Upper lobe of right lung (tissue), 1 donor: ENCODE measurements around the gene CEP97. TPM values are rescaled to one million over a fixed set of nuclear protein-coding genes. Genes with fewer than 3 reads are reported as not detected.
A peak's percentile ranks its signal among the peaks of the same experiment; 100 is the strongest.

Experiments
- ATAC-seq: fragments of 200-7000 bp; cut with Tn5 transposase; one replicate; pipeline ENCODE4 v1.9.1; 2020; ENCODE audit warnings: mild to moderate bottlenecking, moderate library complexity
- DNase-seq: peaks from one replicate; pipeline ENCODE4 v3.0.0-alpha.2; 2020
- H3K27ac ChIP-seq: fragments of 200-600 bp; one replicate; pipeline ENCODE4 v1.8.0; 2022
- H3K27me3 ChIP-seq: fragments of 200-600 bp; one replicate; pipeline ENCODE4 v1.8.0; 2022; ENCODE audit warnings: mild to moderate bottlenecking
- H3K36me3 ChIP-seq: fragments of 200-600 bp; one replicate; pipeline ENCODE4 v1.8.0; 2022
- H3K4me1 ChIP-seq: fragments of 200-600 bp; one replicate; pipeline ENCODE4 v1.8.0; 2022
- H3K4me3 ChIP-seq: fragments of 200-600 bp; one replicate; pipeline ENCODE4 v1.8.0; 2022; ENCODE audit warnings: mild to moderate bottlenecking
- H3K9me3 ChIP-seq: fragments of 200-600 bp; one replicate; pipeline ENCODE4 v1.8.0; 2022
- intact Hi-C: fragments of 100-400 bp; cut with DNase I; formaldehyde crosslinking; loops from one replicate; pipeline ENCODE4 v1.11.0; 2022
- total RNA-seq: library from RNA; stranded (reverse); fragmentation: NEBNext Ultra II Directional; extraction: Animal tissue kit (Norgen Biotek cat#: 25700); gene quantifications from one replicate; pipeline ENCODE4 v1.2.1, GENCODE V29; 2021
- TF ChIP-seq, protein P1 (sequence below): fragments of 200-600 bp; IDR thresholded peaks from one replicate; pipeline ENCODE4 v1.8.0; 2022; ENCODE audit warnings: antibody characterized with exemption
- donor health status: DM: no; HTN: yes; CAD: no; lungs with severe emphysema.

CEP97 gene
- total RNA-seq, 1 donor from 2014 or later, result 7.6 TPM

DNA sequence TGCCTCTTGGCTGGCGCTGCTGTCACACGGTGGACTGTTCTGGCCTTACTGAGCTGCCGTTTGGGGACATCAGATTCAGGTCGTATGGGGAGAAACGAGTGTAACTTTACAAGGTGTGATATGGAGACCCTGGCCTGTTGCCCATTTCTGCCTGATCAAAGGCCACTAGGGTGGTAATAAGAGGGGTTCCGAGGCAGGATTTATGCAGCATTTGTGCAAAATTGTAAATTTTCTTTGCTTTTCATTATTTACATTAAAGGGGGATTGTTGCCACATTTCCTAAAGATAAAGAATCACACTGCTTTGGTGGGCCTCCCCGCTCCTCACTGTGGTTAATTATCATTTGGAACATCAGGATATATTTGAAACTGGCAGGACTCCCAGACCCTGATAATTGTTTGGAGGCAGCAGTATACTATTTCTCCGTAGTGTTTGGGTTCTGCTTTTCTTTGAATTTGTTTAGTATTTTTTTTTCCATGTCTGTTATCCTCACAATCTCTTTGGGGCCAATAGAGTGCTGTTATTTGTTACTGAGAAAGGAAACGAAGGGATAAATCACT is 55.5 kb downstream of the CEP97 start:
- no peak for DNase-seq
- TF ChIP-seq, protein P1, sequence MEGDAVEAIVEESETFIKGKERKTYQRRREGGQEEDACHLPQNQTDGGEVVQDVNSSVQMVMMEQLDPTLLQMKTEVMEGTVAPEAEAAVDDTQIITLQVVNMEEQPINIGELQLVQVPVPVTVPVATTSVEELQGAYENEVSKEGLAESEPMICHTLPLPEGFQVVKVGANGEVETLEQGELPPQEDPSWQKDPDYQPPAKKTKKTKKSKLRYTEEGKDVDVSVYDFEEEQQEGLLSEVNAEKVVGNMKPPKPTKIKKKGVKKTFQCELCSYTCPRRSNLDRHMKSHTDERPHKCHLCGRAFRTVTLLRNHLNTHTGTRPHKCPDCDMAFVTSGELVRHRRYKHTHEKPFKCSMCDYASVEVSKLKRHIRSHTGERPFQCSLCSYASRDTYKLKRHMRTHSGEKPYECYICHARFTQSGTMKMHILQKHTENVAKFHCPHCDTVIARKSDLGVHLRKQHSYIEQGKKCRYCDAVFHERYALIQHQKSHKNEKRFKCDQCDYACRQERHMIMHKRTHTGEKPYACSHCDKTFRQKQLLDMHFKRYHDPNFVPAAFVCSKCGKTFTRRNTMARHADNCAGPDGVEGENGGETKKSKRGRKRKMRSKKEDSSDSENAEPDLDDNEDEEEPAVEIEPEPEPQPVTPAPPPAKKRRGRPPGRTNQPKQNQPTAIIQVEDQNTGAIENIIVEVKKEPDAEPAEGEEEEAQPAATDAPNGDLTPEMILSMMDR, result no peak
- Histone ChIP-seq H3K27ac (peak overlapping the region; percentile 87), H3K4me1 (peaks cover 14% of the 10 kb centered on the region), H3K27me3 (no peaks in the 10 kb centered on the region), H3K9me3 (no peaks in the 10 kb centered on the region), H3K4me3 (peak overlapping the region; percentile 94), H3K36me3 (peaks cover 25% of the 10 kb centered on the region)
- ATAC-seq, result no peak
- intact Hi-C loops, result no loop called here

DNA sequence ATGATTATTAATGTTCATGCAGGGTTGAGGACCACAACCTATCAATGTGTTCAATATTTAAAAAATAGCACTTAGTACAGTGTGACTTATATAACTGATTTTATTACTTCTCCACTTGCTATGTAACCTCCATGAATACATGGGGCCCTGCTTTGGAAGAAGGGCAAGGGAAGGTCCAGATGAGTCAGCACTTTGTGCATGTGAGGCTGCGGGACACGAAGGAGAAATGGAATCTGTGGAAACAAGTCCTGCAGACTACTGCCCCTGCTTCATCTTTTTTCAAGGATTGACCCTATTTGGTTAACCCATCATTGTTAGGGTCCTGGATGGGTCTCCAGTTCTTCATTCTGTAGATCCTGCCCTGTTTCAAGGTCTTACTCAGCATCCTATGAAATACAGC is 56.2 kb downstream of the CEP97 start:
- H3K36me3 ChIP-seq, result peaks cover 31% of the 10 kb centered on the region
- H3K27me3 ChIP-seq, result no peaks in the 10 kb centered on the region
- H3K4me1 ChIP-seq, result peaks cover 19% of the 10 kb centered on the region
- ATAC-seq (no peak), DNase-seq (no peak)
- no peaks in the 10 kb centered on the region for H3K9me3 ChIP-seq
- peak overlapping the region; percentile 94 for H3K4me3 ChIP-seq
- intact Hi-C loops, result no loop called here
- H3K27ac ChIP-seq, result no peak overlapping the region
- TF ChIP-seq, protein P1, result no peak

DNA sequence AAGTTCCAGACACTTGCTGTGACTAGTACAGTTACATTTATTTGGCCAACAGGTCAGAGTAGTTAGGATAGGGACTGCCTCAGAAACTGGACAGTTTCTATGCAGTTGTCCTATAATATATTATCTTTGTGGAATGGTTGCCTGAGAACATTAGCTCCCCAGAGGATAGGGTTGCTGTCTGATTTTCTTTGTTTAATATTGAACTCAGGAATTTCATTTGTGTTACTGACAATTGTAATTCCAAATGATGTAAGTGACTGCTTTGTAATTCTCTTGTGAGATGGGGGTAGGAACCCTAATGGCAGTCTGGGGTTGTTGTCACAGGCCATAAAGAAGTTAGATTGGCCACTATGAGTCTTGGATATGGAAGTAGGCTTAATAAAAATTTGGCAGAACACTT is 56.8 kb downstream of the CEP97 start:
- TF ChIP-seq, protein P1, result no peak
- no peaks in the 10 kb centered on the region for H3K9me3 ChIP-seq
- DNase-seq, result no peak
- ATAC-seq, result no peak
- no peak overlapping the region for H3K4me3 ChIP-seq
- no peaks in the 10 kb centered on the region for H3K27me3 ChIP-seq
- no peak overlapping the region for H3K27ac ChIP-seq
- intact Hi-C loops, result no loop called here
- H3K4me1 ChIP-seq, result peaks cover 21% of the 10 kb centered on the region
- H3K36me3 ChIP-seq, result peaks cover 36% of the 10 kb centered on the region

DNA sequence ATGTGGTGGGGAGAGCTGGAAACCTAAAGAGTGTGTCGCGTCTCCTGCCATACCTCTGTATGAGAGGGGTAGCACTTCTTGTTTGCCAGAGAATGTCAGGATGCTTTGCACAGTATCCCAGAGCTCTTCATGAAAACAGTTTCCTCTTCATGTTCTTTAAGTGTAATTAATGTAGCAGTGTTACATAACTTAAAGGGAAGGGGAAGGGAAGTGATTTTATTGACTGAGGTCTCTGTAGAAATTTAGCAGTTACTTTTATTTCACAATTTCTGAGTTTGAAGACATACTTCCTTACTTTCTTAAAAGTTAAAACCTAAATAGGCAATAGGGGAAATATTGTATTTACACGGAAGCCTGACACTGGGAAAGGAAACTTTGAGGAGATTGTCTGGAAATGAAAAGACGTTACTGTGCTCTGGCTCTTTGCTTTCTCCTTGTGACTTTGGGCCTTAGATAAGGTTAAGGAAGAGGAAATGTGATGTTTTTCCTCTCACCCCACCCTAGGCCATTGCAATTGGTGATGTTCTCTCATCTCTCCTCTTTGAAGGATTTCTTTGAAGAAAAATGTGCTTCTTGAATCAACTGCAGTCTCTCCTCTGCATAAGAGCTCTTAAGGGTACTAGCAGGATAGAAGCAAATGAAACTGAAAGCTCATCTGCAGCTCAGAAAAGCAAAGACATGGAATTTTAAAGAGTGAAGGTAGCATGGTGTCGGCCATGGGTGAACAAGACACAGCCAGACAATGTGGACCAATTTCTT is 60.6 kb downstream of the CEP97 start:
- Histone ChIP-seq H3K9me3 (no peaks in the 10 kb centered on the region), H3K4me1 (peaks cover 21% of the 10 kb centered on the region)

DNA sequence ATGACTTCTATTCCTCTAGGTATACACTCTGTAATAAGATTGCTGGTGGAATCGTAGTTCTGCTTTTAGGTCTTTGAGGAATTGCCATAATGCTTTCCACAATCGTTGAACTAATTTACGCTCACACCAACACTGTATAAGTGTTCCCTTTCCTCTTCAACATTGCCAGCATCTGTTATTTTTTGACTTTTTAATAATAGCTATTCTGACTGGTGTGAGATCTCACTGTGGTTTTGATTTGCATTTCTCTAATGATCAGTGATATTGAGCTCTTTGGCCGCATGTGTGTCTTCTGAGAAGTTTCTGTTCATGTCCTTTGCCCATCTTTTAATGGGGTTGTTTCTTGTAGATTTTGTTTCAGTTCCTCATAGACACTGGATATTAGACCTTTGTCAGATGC is 67.4 kb downstream of the CEP97 start:
- peaks cover 23% of the 10 kb centered on the region for H3K36me3 ChIP-seq

More for the DNA sequence above, 60.6 kb downstream of the CEP97 start:
- peak overlapping the region; percentile 55 for H3K27ac ChIP-seq
- ATAC-seq, result peak; percentile 69
- peak overlapping the region; percentile 6 for H3K4me3 ChIP-seq
- intact Hi-C loops, result no loop called here
- H3K27me3 ChIP-seq, result no peaks in the 10 kb centered on the region
- no peak for DNase-seq
- TF ChIP-seq, protein P1, result no peak
- H3K36me3 ChIP-seq, result peaks cover 56% of the 10 kb centered on the region

More for the DNA sequence above, 67.4 kb downstream of the CEP97 start:
- intact Hi-C loops, result no loop called here
- no peaks in the 10 kb centered on the region for H3K4me1 ChIP-seq
- peaks cover 9% of the 10 kb centered on the region for H3K9me3 ChIP-seq
- no peak overlapping the region for H3K27ac ChIP-seq
- ATAC-seq, result no peak
- no peaks in the 10 kb centered on the region for H3K27me3 ChIP-seq
- DNase-seq, result no peak
- TF ChIP-seq, protein P1, result no peak
- no peak overlapping the region for H3K4me3 ChIP-seq
